Jurkat, Clone E6-1 (cell line): ENCODE results near the gene FAM107B.

Experiments used
- DNase-seq: peaks from one replicate; pipeline ENCODE4 v3.0.0-alpha.2; 2011; ENCODE audit warnings: low read depth, low spot score
- H3K4me3 ChIP-seq: 2 replicates; pipeline ENCODE4 v1.5.1; 2011; ENCODE audit warnings: mild to moderate bottlenecking, low read length, control low read depth, moderate library complexity

The FAM107B gene

GRCh38 chr10:14534152-14534551 lies 240.5 kb downstream of the FAM107B start:
- no peak for DNase-seq
- H3K4me3 ChIP-seq, result no peak overlapping the region

- no peak for DNase-seq
- no peak overlapping the region for H3K4me3 ChIP-seq
Measured at GRCh38 chr10:14533295-14533694, 241.4 kb downstream of the FAM107B start.

- H3K4me3 ChIP-seq, result no peak overlapping the region
- DNase-seq, result no peak
Measured at GRCh38 chr10:14532473-14533251, 242.0 kb downstream of the FAM107B start.

GRCh38 chr10:14531974-14532373 lies 242.7 kb downstream of the FAM107B start:
- no peak overlapping the region for H3K4me3 ChIP-seq
- DNase-seq, result no peak

GRCh38 chr10:14530465-14530864 lies 244.2 kb downstream of the FAM107B start:
- DNase-seq, result no peak
- no peak overlapping the region for H3K4me3 ChIP-seq

GRCh38 chr10:14529351-14529750 lies 245.3 kb downstream of the FAM107B start:
- no peak for DNase-seq
- H3K4me3 ChIP-seq, result no peak overlapping the region

- no peak overlapping the region for H3K4me3 ChIP-seq
- peak; percentile 67 for DNase-seq
Measured at GRCh38 chr10:14528450-14528849, 246.2 kb downstream of the FAM107B start.

- H3K4me3 ChIP-seq, result no peak overlapping the region
- no peak for DNase-seq
Measured at GRCh38 chr10:14527915-14528314, 246.8 kb downstream of the FAM107B start.

- DNase-seq, result no peak
Measured at GRCh38 chr10:14527134-14527844, 247.4 kb downstream of the FAM107B start.

GRCh38 chr10:14526326-14526725 lies 248.4 kb downstream of the FAM107B start:
- DNase-seq, result no peak

More at GRCh38 chr10:14527134-14527844, 247.4 kb downstream of the FAM107B start:
- no peak overlapping the region for H3K4me3 ChIP-seq

GRCh38 chr10:14524691-14525324 lies 249.9 kb downstream of the FAM107B start:
- no peak overlapping the region for H3K4me3 ChIP-seq
- no peak for DNase-seq

More at GRCh38 chr10:14526326-14526725, 248.4 kb downstream of the FAM107B start:
- no peak overlapping the region for H3K4me3 ChIP-seq

GRCh38 chr10:14523286-14523685 lies 251.4 kb downstream of the FAM107B start:
- no peak overlapping the region for H3K4me3 ChIP-seq
- no peak for DNase-seq

- H3K4me3 ChIP-seq, result no peak overlapping the region
- no peak for DNase-seq
Measured at GRCh38 chr10:14519785-14520184, 254.9 kb downstream of the FAM107B start.

GRCh38 chr10:14518149-14518548 lies 256.5 kb downstream of the FAM107B start:
- no peak for DNase-seq
- no peak overlapping the region for H3K4me3 ChIP-seq

- H3K4me3 ChIP-seq, result no peak overlapping the region
- DNase-seq, result no peak
Measured at GRCh38 chr10:14513123-14513522, 261.6 kb downstream of the FAM107B start.

GRCh38 chr10:14510346-14510745 lies 264.4 kb downstream of the FAM107B start:
- H3K4me3 ChIP-seq, result no peak overlapping the region
- DNase-seq, result no peak

GRCh38 chr10:14508725-14509124 lies 266.0 kb downstream of the FAM107B start:
- DNase-seq, result no peak
- no peak overlapping the region for H3K4me3 ChIP-seq

GRCh38 chr10:14507781-14508180 lies 266.9 kb downstream of the FAM107B start:
- DNase-seq, result no peak
- no peak overlapping the region for H3K4me3 ChIP-seq

GRCh38 chr10:14507176-14507575 lies 267.5 kb downstream of the FAM107B start:
- H3K4me3 ChIP-seq, result peak overlapping the region; percentile 4
- DNase-seq, result peak; percentile 95

GRCh38 chr10:14502431-14502830 lies 272.3 kb downstream of the FAM107B start:
- H3K4me3 ChIP-seq, result no peak overlapping the region
- no peak for DNase-seq
